GM19043 (cell line): ENCODE data around the gene CD2.
A peak's percentile ranks its signal among the peaks of the same experiment; 100 is the strongest.
"Not testable (repeated sequence)": the region's sequence is repeated elsewhere in the genome, so short reads cannot be mapped to it uniquely, and the experiment has no call there.

ENCODE experiments used
- ATAC-seq: cut with Tn5 transposase; IDR thresholded peaks from one replicate; pipeline ENCODE4 v1.9.1; 2021; ENCODE audit warnings: low read depth; ENCODE audit not compliant: unreplicated experiment

The CD2 gene

DNA sequence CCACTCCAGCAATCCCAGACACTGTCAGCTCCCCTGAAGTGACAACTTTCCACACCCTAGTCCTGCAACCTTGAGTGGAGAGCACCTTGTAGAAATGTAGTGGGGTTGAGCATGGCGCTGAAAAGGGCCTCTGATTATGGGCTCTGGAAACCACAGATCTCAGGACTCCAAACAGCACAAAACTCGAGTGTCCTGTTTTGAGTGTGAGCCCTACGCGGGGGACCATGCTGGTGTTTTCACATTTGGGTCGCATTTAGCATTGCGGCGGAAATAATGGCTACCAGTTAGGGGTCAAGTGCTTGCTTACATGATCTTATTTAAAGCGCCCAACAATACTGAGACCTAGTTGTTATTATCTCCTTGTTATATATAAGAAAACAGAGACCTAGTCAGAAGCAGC, 1.9 kb downstream of the CD2 start:
- ATAC-seq = not testable (repeated sequence)

GRCh38 chr1:116758456-116758815, 4.2 kb downstream of the CD2 start:
- not testable (repeated sequence) for ATAC-seq

DNA sequence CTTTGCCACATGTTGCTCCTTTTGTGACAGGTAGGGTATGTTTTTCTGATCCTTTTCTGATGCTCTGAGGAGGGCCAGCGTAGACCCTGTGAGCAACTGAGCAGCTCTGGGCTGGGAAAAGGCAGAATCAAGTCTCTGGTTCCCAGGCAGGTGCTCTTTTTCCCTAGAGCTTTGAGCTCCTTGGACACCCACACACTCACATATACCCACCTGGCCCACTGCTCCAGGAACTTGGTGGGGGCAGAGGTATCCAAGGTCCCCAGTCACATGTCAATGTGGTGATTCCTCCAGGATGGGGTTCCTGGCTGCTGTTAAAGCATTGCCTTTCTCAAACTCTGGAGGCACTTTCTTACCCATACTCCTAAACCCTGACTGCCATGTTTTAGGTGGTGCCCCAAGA, 5.4 kb downstream of the CD2 start:
- ATAC-seq = no peak

DNA sequence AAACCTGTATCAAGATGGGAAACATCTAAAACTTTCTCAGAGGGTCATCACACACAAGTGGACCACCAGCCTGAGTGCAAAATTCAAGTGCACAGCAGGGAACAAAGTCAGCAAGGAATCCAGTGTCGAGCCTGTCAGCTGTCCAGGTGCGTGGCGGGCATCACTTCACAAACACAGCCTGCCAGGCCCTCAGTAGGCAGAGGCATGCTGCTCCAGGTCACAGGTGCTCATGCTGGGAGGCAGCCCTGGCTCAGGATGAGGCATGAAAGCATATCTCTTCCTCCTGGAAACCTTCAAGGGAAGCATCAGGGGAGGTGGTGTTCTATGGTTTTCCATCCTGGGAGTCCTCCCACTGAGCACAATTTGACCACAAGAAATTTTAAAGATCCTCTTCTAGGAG, 6.3 kb downstream of the CD2 start:
- ATAC-seq = no peak

- ATAC-seq = no peak
Measured at GRCh38 chr1:116760996-116761665, 6.9 kb downstream of the CD2 start.

- no peak for ATAC-seq
Measured at GRCh38 chr1:116762281-116762680, 8.1 kb downstream of the CD2 start.

GRCh38 chr1:116762781-116763115, 8.5 kb downstream of the CD2 start:
- no peak for ATAC-seq

DNA sequence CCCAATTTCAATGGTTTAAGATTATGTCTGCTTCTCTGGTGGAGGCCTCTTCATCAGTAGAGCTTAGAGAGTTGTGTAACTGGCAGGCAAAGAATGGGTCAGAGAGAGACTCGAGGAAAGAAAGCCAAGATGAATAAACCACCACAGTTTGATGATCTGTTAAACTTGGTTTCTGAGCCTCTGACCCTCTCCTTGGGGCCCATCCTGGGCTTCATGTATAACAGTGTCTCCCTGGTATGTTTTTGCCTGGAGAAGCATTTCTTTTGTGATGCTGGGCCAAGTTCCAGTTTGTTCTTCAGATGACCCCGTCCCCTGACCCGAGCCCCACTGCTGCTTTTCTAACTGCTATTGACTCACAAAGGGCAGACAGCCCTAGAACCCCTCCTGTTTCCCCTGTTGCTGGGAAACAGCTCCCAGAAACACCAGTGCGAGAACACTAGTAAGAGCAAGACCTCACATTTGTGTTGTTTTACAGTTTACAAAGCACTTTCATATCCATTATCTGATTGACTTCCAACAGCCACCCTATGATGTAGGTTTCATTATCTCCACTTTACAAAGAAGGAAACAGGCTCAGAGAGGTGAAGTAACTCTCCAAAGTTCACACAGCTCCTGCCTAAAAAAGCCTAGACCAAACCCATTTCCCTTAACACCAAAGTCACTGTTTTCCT, 9.0 kb downstream of the CD2 start:
- ATAC-seq = no peak

GRCh38 chr1:116763787-116764465, 9.7 kb downstream of the CD2 start:
- no peak for ATAC-seq

DNA sequence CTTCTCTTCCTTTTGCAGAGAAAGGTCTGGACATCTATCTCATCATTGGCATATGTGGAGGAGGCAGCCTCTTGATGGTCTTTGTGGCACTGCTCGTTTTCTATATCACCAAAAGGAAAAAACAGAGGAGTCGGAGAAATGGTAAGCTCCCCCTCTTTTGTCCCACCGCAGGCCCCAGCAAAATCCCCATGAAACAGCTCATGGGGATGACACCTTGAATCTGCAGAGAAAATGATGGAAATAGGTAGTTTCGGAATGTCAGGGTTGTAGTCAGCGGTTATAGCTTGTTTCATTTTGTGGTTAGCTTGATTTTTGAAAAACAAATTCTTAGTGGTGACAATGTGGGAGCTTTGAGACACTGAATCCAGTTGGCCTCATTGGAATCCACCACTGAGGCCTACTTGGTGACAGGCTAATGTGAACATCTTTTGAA, 10.3 kb downstream of the CD2 start:
- ATAC-seq = no peak

GRCh38 chr1:116764906-116765862, 11.0 kb downstream of the CD2 start:
- no peak for ATAC-seq

GRCh38 chr1:116765962-116766361, 11.7 kb downstream of the CD2 start:
- no peak for ATAC-seq

GRCh38 chr1:116766616-116767469, 12.6 kb downstream of the CD2 start:
- no peak for ATAC-seq

DNA sequence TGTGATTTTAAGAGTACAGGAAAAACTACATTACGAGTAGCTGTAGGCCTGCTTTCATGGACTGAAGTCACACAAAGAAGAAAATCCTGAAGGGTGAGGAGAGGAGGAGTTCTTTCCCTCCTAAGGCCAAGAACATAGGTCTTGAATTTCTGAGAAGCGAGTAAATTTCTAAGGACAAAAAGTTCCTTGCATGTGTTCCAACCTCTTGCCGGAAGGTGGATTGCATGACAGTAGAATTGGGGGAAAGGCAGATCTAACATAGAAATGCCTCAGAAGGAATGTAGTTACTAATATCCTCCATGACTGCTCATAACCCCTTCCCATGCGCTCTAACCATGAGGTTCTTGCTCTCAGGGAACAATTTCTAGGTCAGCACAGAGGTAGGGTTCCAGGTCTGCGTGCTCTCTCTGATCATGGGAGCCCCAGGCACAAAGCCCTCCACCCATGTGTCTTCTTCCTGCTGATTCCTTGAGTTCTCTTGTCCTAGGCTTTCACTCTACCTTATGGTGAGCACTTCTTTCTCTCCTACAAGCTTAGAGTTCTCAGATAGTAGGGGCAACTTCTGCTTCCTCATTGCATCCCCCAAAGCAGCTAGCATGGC, 13.7 kb downstream of the CD2 start:
- no peak for ATAC-seq

- no peak for ATAC-seq
Measured at GRCh38 chr1:116768416-116769103, 14.3 kb downstream of the CD2 start.

DNA sequence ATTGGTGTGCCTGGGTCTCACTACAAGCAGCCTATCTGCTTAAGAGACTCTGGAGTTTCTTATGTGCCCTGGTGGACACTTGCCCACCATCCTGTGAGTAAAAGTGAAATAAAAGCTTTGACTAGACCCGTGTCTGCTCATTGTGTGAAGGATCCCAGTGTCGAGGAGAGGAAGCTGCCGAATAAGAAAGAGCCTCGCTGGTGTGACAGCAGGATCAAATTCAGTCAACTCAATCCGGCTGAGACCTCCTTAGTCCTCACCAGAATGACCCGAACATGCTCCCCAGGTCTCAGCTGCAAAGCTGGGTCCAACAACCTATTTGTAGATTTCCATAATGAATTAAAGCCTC, 14.8 kb downstream of the CD2 start:
- ATAC-seq = peak; percentile 21

- ATAC-seq = peak; percentile 78
Measured at GRCh38 chr1:116769561-116769977, 15.3 kb downstream of the CD2 start.

GRCh38 chr1:116769994-116770393, 15.8 kb downstream of the CD2 start:
- no peak for ATAC-seq

GRCh38 chr1:116770625-116771024, 16.4 kb downstream of the CD2 start:
- ATAC-seq = no peak
